Hematopoietic multipotent progenitor cell (in vitro differentiated cells): ENCODE results near the gene MFN2. TPM values are rescaled to one million over a fixed set of nuclear protein-coding genes. Genes with fewer than 3 reads are reported as not detected.
"Not testable (repeated sequence)": the region's sequence is repeated elsewhere in the genome, so short reads cannot be mapped to it uniquely, and the experiment has no call there.

ENCODE experiments used
- DNase-seq, 3 donors: peaks; one replicate each; pipeline ENCODE4 v3.0.0-alpha.2; 2011 to 2015; ENCODE audit warnings: low read depth in 2 of 3, low spot score in 2 of 3
- total RNA-seq: library from RNA; depleted of rRNA; stranded (reverse); fragments of >200 nt; gene quantifications from one replicate; pipeline ENCODE4 v1.2.3, GENCODE V29; 2012

MFN2 gene
- total RNA-seq, 1 donor, result 32.6 TPM

DNA sequence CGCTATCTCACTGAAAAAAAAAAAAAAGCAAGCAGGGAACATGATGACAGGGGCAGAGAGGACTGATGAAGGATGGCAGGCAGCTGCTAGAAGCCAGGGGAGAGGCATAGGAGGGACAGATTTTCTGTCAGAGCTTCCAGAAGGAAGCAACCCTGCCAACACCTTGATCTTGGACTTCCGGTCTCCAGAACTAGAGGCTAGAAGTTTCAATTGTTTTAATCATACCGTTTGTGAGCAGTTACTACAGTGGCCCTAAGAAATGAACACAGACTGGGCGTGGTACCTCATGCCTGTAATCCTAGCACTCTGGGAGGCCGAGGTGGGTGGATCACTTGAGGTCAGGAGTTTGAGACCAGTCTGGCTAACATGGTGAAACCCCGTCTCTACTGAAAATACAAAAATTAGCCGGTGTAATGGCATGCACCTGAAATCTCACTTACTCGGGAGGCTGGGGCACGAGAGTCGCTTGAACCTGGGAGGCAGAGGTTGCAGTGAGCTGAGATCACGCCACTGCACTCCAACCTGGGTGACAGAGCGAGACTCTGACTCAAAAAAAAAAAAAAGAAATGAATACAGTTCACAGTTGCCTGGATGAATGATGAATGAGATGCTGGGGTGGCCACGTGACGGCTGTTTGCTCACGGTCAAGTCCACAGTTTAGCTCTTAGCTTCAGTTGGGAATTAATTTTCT, 64.1 kb downstream of the MFN2 start:
- not testable (repeated sequence) for DNase-seq

DNA sequence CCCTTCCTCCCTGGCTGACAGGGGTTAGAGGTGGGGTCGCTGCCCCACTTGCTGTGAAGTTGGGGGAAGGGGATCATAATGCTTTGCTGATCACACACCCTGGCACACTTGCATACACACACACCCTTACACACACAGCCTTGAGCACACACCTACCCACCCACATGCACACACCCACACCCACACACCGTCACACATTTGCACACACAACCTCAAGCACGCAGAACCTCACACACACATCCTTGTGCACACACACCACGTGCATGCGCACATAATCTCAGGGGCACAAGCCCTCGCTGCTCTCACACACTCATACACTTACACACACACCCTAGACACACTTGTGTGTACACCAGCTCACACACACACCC, 66.5 kb downstream of the MFN2 start:
- DNase-seq, result no peak

DNA sequence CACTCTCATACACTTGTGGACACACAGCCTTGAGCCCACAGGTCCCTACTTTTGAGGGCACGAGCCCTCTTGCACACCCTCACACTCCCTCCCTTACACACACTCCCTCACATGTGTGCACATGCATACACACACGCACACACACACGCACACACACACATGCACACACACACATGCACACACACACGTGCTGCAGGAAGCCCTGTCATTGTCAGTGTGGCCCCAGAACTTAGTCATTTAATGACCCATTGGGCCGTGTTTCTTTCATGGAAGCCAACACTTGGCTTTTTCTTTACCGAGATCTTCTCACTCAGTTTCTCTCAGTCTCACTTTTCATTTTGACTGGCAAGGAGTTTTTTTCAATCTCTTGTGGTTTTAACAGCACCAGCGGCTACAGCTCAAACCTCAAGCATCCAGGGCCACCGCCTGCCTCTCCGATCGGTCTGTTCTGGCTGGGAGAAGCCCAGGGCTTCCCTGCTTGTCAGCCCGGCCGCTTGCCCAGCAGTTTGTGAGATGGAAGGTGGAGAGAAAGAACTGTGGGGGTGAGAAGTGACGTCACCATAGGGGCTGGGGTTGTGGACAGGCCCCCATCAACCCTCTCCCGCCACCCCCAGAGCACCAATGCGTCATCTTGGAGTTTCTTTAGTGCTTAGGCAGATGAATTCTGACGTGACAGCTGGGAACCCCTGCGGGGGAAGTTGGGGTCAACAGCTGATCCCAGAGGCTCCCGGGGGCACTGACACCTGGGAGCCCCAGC, 67.1 kb downstream of the MFN2 start:
- DNase-seq, result no peak

DNA sequence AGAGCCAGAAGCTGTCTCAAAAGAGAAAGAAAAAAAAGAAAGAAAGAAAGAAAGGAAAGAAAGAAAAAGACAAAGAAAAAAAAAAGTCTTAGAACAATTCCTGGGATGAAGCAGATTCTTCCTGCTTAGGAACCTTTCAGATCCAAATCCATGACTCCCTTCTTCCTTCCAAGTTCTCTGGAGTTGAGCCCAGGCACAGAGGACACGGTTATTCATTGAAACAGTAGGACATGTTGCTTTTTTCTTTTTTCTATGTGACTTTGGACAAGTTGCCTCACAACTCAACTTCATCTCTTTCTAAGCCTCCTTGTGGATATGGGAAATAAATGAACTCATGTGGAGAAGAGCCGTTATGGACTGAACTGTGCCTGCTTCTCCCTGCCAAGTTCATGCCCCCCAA, 68.1 kb downstream of the MFN2 start:
- DNase-seq, result no peak

DNA sequence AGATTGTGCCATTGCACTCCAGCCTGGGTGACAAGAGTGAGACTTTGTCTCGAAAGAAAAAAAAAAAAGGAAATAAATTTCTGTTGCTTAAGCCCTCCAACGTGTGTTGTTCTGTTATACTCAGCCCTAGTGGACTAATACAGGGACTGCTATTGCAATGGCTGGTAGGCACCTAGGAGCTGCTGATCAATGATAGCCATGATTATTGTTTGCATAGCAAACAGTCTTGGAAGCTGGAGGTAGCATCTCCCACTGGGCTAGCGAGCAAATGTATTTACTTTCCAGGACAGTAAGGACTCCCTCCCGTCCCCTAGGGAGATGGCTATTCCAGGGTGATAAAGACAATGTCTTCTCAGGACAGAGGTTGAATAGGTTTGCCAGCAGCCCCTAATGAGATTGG, 69.4 kb downstream of the MFN2 start:
- DNase-seq, result no peak

DNA sequence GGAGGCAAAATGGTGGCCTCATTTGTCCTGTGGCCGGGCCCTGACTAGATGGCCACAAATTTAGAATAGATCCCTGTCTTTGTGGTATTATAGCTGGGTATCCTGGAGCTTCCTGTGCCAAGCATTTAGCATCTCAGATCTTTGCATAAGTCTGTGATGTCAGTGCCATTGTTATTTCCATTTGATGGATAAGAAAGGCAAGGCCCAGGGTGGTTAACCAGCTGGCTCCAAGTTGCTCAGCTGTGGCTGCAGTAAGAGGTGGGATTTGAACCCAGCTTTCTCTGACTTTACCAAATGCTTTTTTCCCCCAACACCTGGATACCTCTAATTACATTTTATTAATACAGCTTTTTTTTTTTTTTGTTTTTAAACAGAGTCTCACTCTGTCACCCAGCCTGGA, 71.1 kb downstream of the MFN2 start:
- no peak for DNase-seq

DNA sequence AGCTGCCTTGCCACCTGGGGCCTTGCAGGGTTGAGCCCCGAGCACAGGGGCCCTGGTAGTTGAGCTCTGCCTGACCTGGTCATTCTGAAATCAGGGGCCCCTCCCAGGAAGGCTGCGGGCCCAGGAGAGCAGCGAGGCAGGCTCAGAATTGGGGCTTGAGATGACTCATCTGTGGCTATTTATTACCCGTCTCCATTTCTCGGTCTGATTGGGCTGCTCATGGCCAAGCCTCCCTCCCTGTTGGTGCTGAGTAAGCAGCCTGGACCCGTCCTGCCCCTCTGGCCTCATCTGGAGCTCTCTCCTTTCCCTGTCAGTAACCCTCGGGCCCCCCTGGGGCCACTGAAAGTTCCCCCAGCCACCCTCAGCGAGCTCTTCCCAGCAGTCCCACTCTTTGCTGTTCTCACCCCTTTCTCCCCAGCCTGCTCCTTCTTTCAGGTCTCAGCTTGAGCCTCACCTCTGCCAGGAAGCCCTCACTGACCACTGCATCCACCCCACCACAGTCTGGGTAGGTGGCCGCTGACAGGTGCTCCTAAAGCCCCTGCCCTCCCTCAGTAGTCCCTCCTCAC, 71.8 kb downstream of the MFN2 start:
- peak in 2 of 3 donors; percentile 32 to 45 for DNase-seq

DNA sequence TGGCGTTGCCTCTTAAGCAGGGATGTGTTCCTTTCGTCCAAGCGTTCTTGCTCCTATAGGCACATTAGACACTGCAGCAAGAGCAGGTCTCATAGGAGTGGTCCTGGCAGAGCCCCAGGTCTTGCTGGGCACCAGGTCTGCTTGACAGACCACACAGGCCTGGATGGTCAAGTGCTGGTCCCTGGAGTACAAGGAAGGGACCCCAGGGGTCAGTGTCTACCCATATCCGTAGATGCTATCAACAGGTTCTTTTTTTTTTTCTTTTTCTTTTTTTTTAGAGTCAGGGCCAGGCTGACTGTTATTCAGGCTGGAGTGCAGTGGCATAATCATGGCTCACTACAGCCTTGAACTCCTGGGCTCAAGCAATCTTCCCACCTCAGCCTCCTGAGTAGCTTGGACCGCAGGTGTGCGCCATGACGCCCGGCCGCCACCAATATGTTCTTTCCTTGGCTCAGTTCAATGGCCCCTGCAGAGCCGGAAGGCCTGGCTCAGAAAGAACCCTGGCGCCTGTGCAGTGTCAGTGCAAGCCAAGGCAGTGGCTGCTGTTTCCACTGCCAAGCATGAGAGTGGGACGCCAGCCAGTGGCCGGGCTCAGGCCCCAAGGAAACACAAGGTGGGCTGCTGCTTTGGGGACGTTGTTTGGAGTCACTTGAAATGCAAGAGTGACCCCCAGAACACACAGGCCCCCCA, 72.9 kb downstream of the MFN2 start:
- no peak for DNase-seq

DNA sequence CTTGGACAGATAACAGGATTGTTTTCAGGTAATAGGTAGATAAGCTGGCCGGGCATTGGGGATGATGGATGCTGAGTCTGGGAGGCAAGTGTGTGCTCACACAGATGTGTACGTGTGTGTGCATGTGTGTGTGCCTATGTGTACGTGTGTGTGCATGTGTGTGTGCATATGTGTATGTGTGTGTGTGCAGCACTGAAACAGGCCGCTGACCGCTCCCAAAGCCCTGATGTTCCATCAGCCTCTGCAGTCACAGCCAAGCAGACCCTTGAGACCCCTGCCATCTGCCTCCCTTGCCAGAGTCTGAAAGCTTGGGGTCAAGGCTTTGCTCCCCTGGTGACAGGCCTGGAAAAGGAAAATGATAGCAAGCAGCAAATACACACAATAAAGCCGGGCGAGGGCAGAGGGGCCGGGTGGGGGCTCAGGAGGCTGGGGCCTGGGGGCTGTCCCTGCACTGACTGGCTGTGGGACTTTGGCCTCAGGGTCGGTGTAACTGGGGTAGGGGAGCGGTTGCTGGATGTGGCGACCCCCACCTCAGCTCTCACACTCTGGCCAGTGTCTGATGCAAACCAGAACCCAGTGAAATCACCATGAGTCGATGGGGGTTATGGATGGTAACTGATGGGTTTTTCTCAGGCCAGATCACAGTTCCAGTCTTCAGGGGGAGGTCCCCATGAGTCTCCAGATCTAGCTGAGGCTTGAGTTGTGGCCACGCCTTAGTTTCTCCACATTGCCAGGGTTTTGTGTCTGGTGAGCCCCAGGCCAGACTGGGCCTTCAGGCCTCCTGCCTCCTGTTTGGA, 73.7 kb downstream of the MFN2 start:
- no peak for DNase-seq

DNA sequence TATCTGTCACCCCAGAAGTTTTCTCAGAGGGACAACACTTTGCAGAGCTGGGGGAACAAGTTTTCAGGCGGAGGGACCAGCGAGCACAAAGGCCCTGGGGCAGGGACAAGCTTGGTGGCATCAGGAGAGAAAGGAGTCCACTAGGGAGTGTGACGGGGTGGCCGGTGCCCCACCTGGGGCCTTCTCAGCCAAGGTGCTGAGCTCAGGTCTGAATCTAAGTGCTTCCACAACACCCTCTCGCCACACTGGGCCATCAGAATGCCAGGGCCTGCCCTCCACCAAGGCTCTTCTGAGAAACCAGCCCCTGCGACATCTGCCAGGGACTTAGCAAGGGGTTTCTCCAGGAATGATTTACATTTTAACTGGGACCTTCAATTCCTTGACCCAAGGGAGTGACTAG, 75.0 kb downstream of the MFN2 start:
- no peak for DNase-seq

DNA sequence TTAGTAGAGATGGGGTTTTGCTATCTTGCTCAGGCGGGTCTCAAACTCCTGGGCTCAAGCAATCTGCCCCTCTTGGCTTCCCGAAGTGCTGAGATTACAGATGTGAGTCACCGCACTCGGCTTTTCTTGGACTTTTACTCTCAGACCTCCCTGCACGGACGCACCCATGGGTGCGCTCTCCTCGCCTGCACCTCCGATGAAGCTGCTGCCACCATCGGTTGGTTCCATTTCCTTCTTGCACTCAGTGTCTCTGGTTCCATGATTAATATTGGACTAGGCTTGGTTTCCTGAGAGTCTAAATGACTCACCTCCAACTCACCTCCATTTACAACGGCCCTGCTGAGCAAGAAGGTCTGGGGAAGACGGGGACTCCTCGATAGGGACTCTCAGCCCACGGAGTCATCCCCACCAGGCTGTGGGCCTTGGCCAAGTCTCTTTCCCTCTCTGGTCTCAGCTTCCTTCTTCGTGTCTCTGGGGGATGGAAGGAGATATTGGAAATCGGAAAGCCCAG, 76.1 kb downstream of the MFN2 start:
- DNase-seq, result no peak

DNA sequence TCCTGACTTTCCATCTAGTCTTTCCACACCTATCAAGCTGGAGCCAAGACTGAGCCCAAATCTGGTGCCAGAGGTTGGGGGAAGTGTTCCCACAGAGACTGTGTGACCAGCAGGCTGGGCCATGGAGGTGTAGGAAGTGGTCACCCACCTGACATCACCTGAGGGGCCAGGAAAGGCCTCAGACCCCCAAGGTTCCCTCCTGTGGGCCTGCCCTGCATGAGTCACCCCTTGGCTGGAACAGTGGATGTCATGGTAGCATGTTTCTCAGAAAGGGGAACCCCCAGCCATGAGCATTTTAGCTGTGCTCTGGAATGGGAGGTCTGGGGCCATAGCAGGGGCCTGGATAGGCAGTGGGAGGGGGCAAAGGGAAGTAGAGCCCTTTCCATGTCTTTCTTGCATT, 77.1 kb downstream of the MFN2 start:
- DNase-seq, result peak in 2 of 3 donors; percentile 47 to 49

DNA sequence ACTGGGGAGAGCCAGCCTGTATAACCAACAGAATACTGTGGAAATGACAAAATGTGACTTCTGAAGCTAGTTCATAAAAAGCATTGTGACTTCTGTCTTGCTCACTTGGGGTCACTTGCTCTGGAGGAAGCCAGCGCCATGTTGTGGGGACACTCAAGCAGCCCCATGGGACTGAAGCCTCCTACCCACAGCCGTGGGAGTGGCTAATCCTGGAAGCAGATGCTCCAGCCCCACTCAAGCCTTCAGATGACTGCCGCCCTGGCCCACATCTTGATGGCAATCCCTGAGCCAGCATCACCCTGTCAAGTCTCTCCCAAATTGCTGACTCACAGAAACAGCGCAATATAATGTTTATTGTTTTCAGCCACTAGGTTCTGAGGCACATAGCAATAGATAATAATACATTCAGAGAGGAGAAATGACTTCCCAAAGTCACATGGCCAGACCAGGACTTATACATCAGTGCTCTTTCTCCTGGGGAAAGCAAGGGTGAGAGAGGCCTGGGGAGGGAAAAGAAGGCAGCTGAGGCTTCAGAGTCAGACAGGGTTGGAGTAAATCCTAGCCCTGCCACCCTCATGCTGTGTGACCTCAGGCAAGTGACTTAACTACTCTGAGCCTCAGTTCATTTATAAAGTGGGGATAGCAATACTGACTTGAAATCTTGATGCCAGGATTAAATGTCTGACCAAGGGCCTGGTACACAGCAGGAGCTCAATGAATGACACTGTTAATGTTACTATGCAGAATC, 77.9 kb downstream of the MFN2 start:
- no peak for DNase-seq

DNA sequence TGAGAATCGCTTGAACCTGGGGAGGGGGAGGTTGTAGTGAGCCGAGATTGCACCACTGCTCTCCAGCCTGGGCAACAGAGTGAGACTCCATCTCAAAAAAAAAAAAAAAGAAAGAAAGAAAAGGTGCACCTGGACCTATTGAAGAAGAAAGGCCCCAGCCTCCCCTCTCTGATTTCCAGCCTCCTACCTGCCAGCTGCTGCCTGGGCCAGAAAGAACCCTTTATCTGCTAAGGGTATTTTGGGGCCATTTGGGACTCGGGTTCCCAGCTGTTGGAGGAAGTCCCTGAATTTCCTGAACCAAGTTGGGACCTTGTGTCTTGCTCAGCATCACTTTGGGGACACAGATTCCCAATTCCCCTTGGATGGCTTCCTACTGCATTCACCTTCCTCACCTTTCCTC, 79.0 kb downstream of the MFN2 start:
- no peak for DNase-seq

DNA sequence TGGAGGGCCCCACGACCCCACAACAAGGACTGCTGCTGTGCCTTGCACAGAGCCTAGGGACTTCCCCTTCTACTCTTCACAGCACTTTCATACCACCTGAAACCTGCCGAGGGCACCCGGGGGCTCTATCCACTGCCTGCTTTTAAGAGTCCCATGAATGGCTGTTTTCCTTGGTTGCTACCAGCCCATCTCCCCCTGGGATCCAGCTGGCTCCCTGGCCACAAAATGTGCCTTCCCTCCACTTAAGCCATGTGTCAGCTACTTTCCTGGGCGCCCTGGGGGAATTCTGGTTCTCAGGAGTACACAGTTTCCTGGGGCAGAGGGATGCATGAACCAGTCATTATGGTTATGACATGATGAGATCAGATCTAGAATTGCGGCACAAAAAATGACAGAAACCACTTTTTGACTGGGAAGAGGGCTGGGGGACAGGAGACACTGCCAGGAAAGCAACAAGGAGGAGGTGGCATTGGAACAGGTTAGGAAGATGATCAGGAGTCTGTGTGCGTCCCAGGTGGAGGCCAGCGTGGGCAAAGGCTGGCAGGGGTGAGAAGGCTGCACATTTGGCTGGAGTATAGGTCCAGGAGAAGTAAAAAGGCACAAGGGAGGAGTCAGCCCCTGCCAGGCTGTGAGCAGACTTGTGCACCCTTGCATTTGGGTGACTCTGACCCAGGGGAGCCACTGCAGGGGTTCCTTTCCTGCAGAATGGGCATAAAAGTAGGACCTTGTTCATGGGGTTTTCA, 79.6 kb downstream of the MFN2 start:
- no peak for DNase-seq

DNA sequence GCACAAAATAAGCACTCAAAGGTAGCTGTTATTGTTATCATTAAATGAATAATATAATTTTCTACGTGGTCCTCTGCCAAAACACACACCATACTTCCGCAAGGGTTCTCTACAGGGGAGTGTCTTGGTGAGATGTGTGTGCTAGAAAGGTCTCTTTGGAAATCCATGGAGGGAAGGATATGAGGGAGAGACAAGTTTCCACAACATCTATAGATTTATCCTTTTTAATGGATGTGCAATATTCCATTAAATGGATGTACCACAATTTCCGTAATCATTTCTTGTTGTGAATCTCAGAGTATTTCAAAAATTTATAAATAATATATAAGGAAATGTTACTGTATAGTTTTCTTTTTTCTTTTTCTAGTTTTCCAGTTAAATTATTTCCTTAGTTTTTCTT, 80.3 kb downstream of the MFN2 start:
- no peak for DNase-seq
